Renal cortical epithelial cell (primary cell): ENCODE results near the gene AGTRAP. TPM values are rescaled to one million over a fixed set of nuclear protein-coding genes. Genes with fewer than 3 reads are reported as not detected.
A peak's percentile ranks its signal among the peaks of the same experiment; 100 is the strongest.

Experiments used
- DNase-seq: peaks from one replicate; pipeline ENCODE4 v3.0.0-alpha.2; 2011; ENCODE audit warnings: low read depth
- total RNA-seq: library from RNA; depleted of rRNA; stranded (reverse); fragments of >200 nt; gene quantifications from 2 replicates; pipeline ENCODE4 v1.2.3, GENCODE V29; 2014

Gene AGTRAP
- total RNA-seq, 1 donor from 2014 or later: 66.0 TPM

- DNase-seq: no peak
Observed at GRCh38 chr1:11706292-11706691, 29.6 kb upstream of the AGTRAP start.

DNA sequence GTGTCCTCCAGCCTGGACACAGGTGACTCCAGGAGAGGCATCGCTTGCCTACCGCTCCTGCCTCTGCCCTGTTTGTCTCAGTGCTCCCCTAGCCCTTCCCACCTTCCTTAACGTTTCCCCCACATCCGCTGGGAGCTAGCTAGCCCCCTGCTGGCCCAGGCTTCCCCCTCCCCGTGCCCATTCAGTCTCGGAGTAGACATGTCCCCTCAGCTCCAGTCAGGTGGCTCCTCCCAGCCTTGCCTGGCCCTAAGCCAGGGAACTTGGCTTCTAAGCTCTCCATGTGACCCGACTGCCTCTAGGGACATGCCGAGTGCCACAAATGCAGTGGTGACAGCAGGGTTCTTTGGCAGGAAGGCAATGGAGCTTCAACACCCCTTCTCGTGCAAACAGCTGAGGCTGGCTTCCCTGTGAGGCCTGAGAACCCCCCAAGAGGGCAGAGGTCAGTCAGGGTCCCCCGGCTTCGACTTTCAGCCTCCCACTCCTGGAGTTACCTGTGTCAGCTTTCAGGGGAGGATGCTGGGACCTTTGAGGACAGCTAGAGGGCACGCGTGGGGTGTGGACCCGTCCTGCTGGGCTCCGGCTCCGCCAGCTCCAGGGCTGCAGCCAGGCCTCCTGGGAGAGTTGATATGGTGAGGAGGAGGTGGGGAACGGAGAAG, 28.2 kb upstream of the AGTRAP start:
- DNase-seq: no peak

DNA sequence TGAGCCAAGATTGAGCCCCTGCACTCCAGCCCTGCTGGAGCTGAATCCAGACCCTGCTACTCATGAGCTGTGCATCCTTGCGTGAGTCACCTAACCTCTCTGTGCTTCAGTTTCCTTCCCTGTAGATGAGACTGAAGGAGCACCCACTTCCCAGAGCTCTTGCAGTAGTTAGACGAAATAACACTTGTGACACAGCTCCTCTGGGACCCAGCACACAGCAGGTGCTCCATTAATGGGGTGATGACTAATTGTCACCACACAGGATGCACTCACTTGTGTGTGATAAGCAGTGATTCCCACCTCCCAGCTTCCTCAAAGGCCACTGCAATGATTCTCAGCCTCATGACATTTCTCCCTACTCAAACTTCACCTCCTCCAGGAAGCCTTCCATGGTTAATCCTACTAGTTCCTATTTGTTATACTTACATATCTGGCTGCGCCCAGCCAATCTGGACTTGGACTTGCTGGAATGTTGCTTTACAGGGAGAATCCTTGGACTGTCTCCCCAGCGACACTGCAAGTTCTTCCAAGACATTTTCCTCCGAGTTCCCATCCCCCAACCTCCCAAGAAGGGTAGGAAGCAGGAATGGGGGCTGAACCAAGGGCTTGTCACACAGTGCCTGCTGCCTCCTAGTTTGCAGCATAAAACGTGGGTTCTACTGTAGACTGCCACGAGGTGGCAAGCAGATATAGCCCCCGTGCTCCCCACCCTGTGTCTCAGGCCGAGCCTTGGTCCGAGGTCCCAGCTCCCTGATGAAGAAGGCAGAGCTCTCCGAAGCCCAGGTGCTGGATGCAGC, 27.2 kb upstream of the AGTRAP start:
- DNase-seq: no peak

DNA sequence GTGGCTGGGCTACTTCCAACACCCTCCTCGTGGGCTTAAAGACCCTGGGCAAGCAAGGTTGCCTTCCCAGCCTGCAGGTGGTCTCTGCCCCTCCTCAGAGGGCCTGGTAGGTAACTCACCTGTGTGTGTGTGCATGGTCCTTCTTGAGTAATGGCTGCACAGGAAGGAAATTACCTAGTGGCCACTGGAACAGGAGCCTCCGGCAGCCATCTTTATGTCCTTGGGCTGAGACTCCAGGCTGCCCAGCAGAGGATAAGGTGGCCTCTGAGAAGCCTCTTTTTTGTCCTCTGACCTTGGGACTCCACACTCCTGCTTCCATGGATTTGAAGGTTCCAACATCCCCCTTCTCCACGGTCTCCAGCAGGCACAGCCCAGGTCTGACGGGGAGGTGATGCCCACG, 24.4 kb upstream of the AGTRAP start:
- no peak for DNase-seq

- no peak for DNase-seq
Observed at GRCh38 chr1:11712285-11712684, 23.7 kb upstream of the AGTRAP start.

DNA sequence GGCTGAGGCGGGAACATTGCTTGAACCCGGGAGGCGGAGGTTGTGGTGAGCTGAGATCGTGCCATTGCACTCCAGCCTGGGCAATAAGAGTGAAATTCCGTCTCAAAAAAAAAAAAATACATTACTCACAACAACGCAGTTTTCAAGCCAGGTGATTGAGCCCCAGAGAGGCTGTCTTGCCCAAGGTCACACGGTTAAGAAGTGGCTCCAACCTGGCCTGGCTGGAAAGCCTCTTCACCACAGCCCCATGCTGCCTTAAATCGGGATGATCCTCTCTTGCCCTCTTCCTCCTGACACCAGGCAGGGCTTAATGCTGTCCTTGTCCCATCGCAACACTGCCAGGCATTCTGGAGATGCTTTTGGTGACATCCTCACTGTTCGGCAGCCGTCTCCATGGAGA, 22.8 kb upstream of the AGTRAP start:
- no peak for DNase-seq

DNA sequence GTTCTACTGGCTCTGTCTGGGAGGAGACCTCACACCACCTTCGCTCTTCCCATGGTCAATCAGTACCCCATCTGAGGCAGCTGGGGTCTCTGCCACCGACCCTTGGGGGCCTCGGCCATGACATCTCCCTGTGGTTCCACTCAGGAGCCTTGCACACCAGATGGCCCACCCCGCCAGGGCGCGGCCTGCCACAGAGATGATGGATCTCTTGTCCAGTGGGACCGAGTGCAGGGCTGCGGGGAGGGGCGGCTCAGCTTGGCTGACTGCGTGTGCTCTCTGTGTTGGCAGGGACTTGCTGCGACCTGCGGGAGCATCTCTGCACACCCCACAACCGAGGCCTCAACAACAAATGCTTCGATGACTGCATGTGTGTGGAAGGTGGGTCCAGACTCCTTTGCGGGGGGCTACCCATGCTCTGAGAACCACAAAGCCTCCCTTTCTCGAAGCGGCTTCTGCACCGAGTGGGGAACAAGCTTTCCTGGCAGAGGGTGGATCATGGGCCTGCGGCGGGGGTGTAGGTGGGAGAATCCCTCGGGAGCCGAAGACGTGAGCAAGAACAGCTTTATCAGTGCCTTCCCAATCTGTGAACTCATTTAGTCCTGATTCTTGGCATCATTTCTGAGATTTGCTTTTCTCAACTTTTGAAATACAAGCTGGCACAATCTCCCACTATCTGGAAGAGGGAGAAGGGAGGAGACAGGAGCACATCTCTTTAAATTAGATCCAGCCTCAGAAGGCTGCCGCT, 20.9 kb upstream of the AGTRAP start:
- no peak for DNase-seq

GRCh38 chr1:11719313-11720032, 16.5 kb upstream of the AGTRAP start:
- peak; percentile 43 for DNase-seq

DNA sequence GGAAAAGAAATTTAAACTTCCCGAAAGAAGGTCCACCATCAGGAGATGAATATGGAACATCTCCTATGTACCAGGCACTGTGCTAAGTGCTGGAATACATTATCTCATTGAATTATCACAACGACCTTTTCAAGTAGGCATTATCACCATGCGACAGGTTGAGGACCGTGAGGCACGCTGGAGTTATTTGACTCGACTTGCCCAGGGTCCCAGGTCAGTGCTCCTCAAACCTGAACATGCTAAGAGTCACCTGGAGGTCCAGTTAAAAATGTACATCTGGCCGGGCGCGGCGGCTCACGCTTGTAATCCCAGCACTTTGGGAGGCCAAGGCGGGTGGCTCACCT, 15.9 kb upstream of the AGTRAP start:
- no peak for DNase-seq

DNA sequence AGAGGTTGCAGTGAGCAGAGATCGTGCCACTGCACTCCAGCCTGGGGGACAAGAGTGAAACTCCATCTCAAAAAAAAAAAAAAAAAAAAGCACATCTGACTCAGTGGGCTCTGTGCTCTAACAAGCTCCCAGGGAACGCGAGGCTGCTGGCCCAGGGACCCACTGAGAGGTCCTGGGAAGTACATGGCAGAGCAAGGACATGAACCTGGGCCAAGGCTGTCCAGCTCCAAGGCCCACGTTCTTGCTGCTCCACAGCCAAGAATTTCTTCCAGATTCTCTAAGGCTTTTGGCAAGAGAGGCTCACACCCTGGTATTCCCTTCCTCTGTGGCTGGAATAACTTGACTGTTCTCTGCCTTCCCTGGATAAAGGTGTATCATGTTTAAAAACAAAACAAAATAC, 15.4 kb upstream of the AGTRAP start:
- no peak for DNase-seq

DNA sequence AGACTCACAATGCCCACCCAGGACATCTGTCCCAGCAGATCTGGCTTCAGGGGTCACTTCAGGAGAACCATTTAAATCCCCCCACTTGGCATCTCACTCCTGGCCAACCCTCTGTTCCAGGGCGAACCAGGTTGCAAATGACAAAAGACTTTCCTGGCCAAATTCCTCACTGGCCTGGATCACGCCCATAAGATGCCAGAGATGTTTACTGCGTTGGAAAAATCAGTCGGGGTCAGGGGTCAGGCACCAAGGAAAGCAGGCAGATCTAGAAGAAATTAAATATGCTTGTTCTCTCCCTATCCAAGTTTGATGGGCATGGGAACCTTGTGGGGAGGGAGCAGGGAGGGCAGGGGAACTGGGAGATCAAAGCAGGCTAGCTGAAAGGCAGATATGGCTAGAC, 14.6 kb upstream of the AGTRAP start:
- DNase-seq: no peak

DNA sequence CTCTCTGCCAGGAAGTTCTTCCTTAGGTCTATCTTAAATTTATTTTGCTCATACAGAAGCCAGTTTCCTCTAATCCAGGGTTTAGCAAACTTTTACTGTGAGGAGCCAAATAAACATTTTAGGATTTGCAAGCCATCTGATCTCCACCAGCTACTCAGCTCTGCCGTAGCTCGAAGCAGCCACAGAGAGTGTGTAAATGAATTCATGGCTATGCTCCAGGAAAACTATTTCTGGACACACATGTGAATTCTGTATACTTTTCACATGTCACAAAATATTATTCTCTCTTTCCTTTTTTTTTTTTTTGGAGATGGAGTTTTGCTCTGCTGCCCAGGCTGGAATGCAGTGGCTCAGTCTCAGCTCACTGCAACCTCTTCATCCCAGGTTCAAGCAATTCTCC, 13.4 kb upstream of the AGTRAP start:
- DNase-seq: no peak

- DNase-seq: no peak
Observed at GRCh38 chr1:11725616-11726015, 10.3 kb upstream of the AGTRAP start.

DNA sequence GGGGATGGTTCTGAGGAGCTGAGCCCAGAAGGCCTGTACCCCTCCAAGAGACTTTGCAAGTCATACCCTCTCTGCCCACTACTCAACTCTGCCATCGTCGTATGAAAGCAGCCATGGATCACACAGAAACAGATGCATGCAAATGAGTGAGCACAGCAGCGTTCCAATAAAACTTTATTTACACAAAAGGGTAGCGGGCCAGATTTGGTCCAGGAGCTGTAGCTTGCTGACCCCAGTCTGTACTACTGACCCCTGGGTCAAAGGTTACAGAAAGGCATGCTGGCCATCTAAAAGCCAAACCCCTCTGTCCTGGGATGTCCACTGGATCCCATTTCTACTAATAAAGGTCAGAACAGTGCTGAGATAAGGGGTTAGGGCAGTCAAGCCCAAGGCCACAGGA, 8.8 kb upstream of the AGTRAP start:
- no peak for DNase-seq

GRCh38 chr1:11728126-11728806, 7.7 kb upstream of the AGTRAP start:
- DNase-seq: no peak

DNA sequence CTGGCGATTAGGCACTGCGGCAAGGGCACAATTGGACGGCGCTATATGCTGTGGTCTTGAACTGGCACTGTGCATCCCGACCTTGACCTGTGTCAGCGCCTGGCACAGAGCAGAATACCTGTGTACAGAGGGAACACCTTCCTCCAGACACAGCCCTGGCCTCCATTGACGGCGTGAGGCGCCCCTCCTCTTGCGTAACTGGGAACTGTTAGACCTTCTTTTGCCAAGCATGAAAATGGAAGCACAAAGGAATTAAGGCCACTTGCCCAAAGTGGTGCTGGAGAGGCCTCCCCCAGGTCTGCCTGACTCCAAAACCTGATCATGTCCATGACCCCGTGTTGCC, 6.8 kb upstream of the AGTRAP start:
- no peak for DNase-seq

- DNase-seq: peak; percentile 28
Observed at GRCh38 chr1:11729498-11730428, 6.2 kb upstream of the AGTRAP start.

DNA sequence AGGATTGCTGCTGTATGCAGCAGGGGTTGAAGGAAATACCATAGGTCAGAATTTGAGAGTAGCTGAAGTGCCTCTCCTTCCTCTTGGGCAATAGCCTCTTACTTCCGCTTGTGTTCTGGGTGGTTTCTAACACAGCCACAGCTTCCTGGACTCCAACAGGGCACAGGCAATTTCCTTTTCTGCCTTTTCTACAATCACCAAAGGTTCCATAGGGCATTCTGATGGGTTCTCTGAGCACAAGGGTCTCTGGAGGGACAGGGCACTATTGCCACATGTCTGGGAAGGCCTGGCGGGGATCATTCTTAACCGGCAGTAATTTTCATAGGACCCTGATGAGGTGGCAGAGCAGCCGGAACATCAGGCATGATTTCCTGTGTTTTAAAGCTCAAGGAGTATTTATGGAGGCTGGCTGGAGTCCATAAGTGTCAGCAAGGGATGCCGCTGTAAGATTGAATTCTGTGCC, 5.5 kb upstream of the AGTRAP start:
- DNase-seq: no peak

DNA sequence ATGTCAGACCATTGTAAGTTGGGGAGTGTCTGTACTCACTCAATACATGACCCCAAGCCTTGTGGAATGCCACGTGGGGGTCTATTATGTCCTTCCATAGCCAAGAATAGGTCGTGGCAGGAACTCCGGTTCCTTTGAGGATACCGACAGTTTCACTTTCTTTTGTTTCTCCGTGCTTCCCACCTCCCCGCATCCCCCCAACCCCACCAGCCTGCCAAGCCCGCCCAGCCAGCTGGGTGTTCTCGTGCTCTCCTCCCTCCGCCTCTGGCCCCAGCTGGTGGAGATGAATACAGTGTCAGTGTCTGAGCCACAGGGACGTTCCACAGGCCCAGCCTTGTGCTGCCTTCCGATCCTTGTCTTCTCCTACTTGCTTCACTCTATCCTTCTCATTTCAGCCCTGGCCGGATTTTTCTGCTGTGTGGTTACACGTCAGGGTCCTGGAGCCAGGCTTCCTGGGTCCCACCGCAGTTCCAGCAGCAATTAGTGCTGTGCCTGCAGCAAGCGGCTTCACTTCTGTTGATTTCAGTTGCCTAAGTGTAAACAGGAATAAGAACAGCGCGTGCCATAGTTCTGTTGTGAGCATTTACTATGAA, 4.1 kb upstream of the AGTRAP start:
- DNase-seq: peak; percentile 41

DNA sequence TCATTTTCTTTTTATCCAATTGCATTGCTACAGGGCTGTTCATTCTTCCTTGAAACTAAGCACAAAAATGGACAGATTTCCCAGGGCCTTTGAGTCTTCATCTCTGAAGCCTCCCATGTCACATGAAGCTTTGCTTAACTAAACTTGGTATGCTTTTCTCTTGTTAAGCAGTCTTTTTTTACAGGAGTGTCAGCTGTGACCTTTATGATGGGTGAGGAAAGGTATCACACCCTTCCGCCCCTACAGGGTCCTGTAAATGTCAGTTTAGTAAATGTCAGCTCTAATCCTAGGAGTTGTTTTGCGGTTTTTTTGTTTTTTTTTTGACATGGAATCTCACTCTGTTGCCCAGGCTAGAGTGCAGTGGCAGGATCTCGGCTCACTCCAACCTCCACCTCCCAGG, 2.6 kb upstream of the AGTRAP start:
- no peak for DNase-seq
